ENCODE results near the gene P4HA3. TPM values are rescaled to one million over a fixed set of nuclear protein-coding genes. Genes with fewer than 3 reads are reported as not detected.

Gene P4HA3
- total RNA-seq, 1 experiment from 2014 or later, result 0.91 TPM

GRCh38 chr11:74327076-74327475 is 15.6 kb upstream of the P4HA3 start:
- no peak overlapping the region for H3K4me2 ChIP-seq (ENCODE audit: low read length)
- no peaks in the 10 kb centered on the region for H3K9me3 ChIP-seq (ENCODE audit: control insufficient read depth in 1 of 2, insufficient read depth in 1 of 2, low read depth in 1 of 2, low read length in 2 of 2)
- peaks cover 0 to 5% of the 10 kb centered on the region in 2 experiments; a peak in 1 of 4 replicates for H3K4me1 ChIP-seq (ENCODE audit: control insufficient read depth in 1 of 2, insufficient read depth in 2 of 2, low read length in 2 of 2)
- intact Hi-C loops (cut with micrococcal nuclease), result no loop called here
- no TSS peak for BruUV-seq (replicated peaks)
- H3K9ac ChIP-seq (ENCODE audit: low read length), result no peak overlapping the region
- POLR2A ChIA-PET, result no interaction called here
- no peaks in the 10 kb centered on the region for H3K36me3 ChIP-seq (ENCODE audit: control insufficient read depth in 1 of 2, insufficient read depth in 2 of 2, low read length in 2 of 2)
- H3K79me2 ChIP-seq (ENCODE audit: insufficient read depth, low read length), result no peaks in the 10 kb centered on the region
- no peak overlapping the region for H3K4me3 ChIP-seq (replicated peaks in 1 of 2; ENCODE audit: low read depth in 1 of 2, low read length in 2 of 2)
- H3K9me2 ChIP-seq (ENCODE audit: insufficient read depth), result no peaks in the 10 kb centered on the region
- no peaks in the 10 kb centered on the region for H4K20me1 ChIP-seq (ENCODE audit: insufficient read depth)
- no peaks in the 10 kb centered on the region for H3K27me3 ChIP-seq (ENCODE audit: insufficient read depth, low read length)
- CTCF ChIA-PET, result no interaction called here
- TF ChIP-seq MAX (IDR thresholded peaks at IDR 0.05), result no peak
- no peak for TF ChIP-seq FOSL1 (IDR thresholded peaks at IDR 0.05; ENCODE audit: low read depth)
- no peak for TF ChIP-seq POLR2A (IDR thresholded peaks at IDR 0.05; ENCODE audit: borderline replicate concordance, extremely low read depth, insufficient read depth, insufficient read length)
- TF ChIP-seq RAD21 (IDR thresholded peaks at IDR 0.05; ENCODE audit: low read depth), result no peak
- no peak for TF ChIP-seq JUND (IDR thresholded peaks at IDR 0.05)
- TF ChIP-seq CEBPB (IDR thresholded peaks at IDR 0.05; ENCODE audit: low read depth), result no peak
- TF ChIP-seq CBX3 (IDR thresholded peaks at IDR 0.05; ENCODE audit: low read depth), result no peak
- TF ChIP-seq SIN3A (IDR thresholded peaks at IDR 0.05; ENCODE audit: low read depth), result no peak
- no peak for TF ChIP-seq YY1 (IDR thresholded peaks at IDR 0.05; ENCODE audit: extremely low read depth, insufficient replicate concordance, low read depth, low read length)
- TF ChIP-seq EZH2 (IDR thresholded peaks at IDR 0.05), result no peak
- TF ChIP-seq SRF (IDR thresholded peaks at IDR 0.05; ENCODE audit: low read depth), result no peak
- RAD21 ChIA-PET (ENCODE audit: low non-redundant PET in 1 of 2, low total read pairs in 2 of 2, uncharacterized antibody in 2 of 2, unreplicated experiment in 2 of 2), result no interaction called here
- no peak for DNase-seq (ENCODE audit: low read depth, low spot score)
- no peak overlapping the region for H2AFZ ChIP-seq (ENCODE audit: low read depth, low read length, poor library complexity, severe bottlenecking)
- H3K27ac ChIP-seq (ENCODE audit: low read depth, low read length), result no peak overlapping the region
- no peak for ATAC-seq

- no peaks in the 10 kb centered on the region for H3K79me2 ChIP-seq (ENCODE audit: insufficient read depth, low read length)
- CTCF ChIA-PET, result no interaction called here
- intact Hi-C loops (cut with micrococcal nuclease), result no loop called here
- H3K9me3 ChIP-seq (ENCODE audit: control insufficient read depth in 1 of 2, insufficient read depth in 1 of 2, low read depth in 1 of 2, low read length in 2 of 2), result no peaks in the 10 kb centered on the region
- ATAC-seq (no peak), DNase-seq (ENCODE audit: low read depth, low spot score) (no peak)
- H3K4me3 ChIP-seq (replicated peaks in 1 of 2; ENCODE audit: low read depth in 1 of 2, low read length in 2 of 2), result no peak overlapping the region
- H3K9me2 ChIP-seq (ENCODE audit: insufficient read depth), result no peaks in the 10 kb centered on the region
- H4K20me1 ChIP-seq (ENCODE audit: insufficient read depth), result no peaks in the 10 kb centered on the region
- H3K36me3 ChIP-seq (ENCODE audit: control insufficient read depth in 1 of 2, insufficient read depth in 2 of 2, low read length in 2 of 2), result no peaks in the 10 kb centered on the region
- no peak overlapping the region for H3K9ac ChIP-seq (ENCODE audit: low read length)
- POLR2A ChIA-PET, result no interaction called here
- H2AFZ ChIP-seq (ENCODE audit: low read depth, low read length, poor library complexity, severe bottlenecking), result no peak overlapping the region
- BruUV-seq (replicated peaks), result no TSS peak
- RAD21 ChIA-PET (ENCODE audit: low non-redundant PET in 1 of 2, low total read pairs in 2 of 2, uncharacterized antibody in 2 of 2, unreplicated experiment in 2 of 2), result no interaction called here
- no peaks in the 10 kb centered on the region for H3K27me3 ChIP-seq (ENCODE audit: insufficient read depth, low read length)
- H3K4me2 ChIP-seq (ENCODE audit: low read length), result no peak overlapping the region
- no peak overlapping the region for H3K27ac ChIP-seq (ENCODE audit: low read depth, low read length)
- peaks cover 0 to 5% of the 10 kb centered on the region in 2 experiments; a peak in 1 of 4 replicates for H3K4me1 ChIP-seq (ENCODE audit: control insufficient read depth in 1 of 2, insufficient read depth in 2 of 2, low read length in 2 of 2)
- TF ChIP-seq EZH2phosphoT487 (IDR thresholded peaks at IDR 0.05; ENCODE audit: borderline replicate concordance) (no peak), YY1 (IDR thresholded peaks at IDR 0.05; ENCODE audit: extremely low read depth, insufficient replicate concordance, low read depth, low read length) (no peak), REST (IDR thresholded peaks at IDR 0.05; ENCODE audit: low read depth) (no peak), ZNF274 (IDR thresholded peaks at IDR 0.05; ENCODE audit: low read depth, low read length) (no peak), POLR2AphosphoS5 (IDR thresholded peaks at IDR 0.05; ENCODE audit: low read depth, low read length) (no peak), SIN3A (IDR thresholded peaks at IDR 0.05; ENCODE audit: low read depth) (no peak), ZBTB33 (IDR thresholded peaks at IDR 0.05; ENCODE audit: extremely low read depth, insufficient replicate concordance, low read length) (no peak), JUND (IDR thresholded peaks at IDR 0.05) (no peak)
Observed at GRCh38 chr11:74326665-74327064, 15.2 kb upstream of the P4HA3 start.
